HepG2 (cell line): ENCODE measurements around the gene PROM2. TPM values are rescaled to one million over a fixed set of nuclear protein-coding genes. Genes with fewer than 3 reads are reported as not detected.

Source experiments
- ATAC-seq: fragments of 200-7000 bp; cut with Tn5 transposase; 3 replicates; pipeline ENCODE4 v1.9.1; 2020; ENCODE audit warnings: mild to moderate bottlenecking, moderate library complexity
- BruUV-seq: library from RNA; stranded (reverse); fragments of 400-500 nt; replicated peaks from 2 replicates; lab custom pipeline; 2021; lab: Mats Ljungman, UMichigan
- CTCF ChIA-PET: fragments of 300-600 bp; formaldehyde crosslinking; extraction: SDS; loops from one replicate; lab custom pipeline; 2021; ENCODE audit warnings: low total read pairs, inconsistent platforms, low intra/inter-chr PET ratio; lab: Yijun Ruan, JAX
- POLR2A ChIA-PET: fragments of 350-600 bp; sonication (Branson Sonifier 250); formaldehyde crosslinking; loops from one replicate; lab custom pipeline; 2020; ENCODE audit warnings: antibody characterized with exemption, inconsistent platforms; lab: Yijun Ruan, JAX
- DNase-seq: peaks from one replicate; pipeline ENCODE4 v3.0.0-alpha.2; 2015; ENCODE audit warnings: low spot score
- FAIRE-seq: peaks from 3 replicates; lab custom pipeline; 2011; peaks lifted over from hg19 to GRCh38; lab: Jason Lieb, UNC
- H2AFZ ChIP-seq: one replicate; pipeline ENCODE4 v1.6.1; 2011; ENCODE audit warnings: low read length, inconsistent platforms
- H3K27ac ChIP-seq: fragments of 300-600 bp; 3 replicates; pipeline ENCODE4 v1.8.0; 2011; ENCODE audit warnings: mixed run types, mild to moderate bottlenecking, mixed read lengths, low read length, inconsistent platforms; ENCODE audit not compliant: insufficient read depth; ENCODE audit errors: extremely low read length
- H3K27me3 ChIP-seq, 2 experiments: fragments of 200-600 bp in 1 of 2; 2 replicates in 1 of 2; 3 replicates in 1 of 2; pipeline versions ENCODE4 v1.6.0 to v1.8.0; 2011; ENCODE audit warnings: low read length in 2 of 2, mild to moderate bottlenecking in 2 of 2, moderate library complexity in 2 of 2, inconsistent platforms in 1 of 2; ENCODE audit not compliant: insufficient read depth in 2 of 2, control insufficient read depth in 1 of 2
- H3K36me3 ChIP-seq, 2 experiments: fragments of 200-600 bp in 1 of 2; replicated peaks in 1 of 2; 2 replicates in 1 of 2; 3 replicates in 1 of 2; pipeline versions ENCODE4 v1.5.1 to v1.8.0; 2011; ENCODE audit warnings: low read length in 2 of 2, inconsistent platforms in 1 of 2; ENCODE audit not compliant: insufficient read depth in 2 of 2, control insufficient read depth in 1 of 2
- H3K4me1 ChIP-seq: 2 replicates; pipeline ENCODE4 v1.5.1; 2012; ENCODE audit warnings: low read length, inconsistent platforms; ENCODE audit not compliant: insufficient read depth
- H3K4me2 ChIP-seq: 2 replicates; pipeline ENCODE4 v1.6.0; 2011; ENCODE audit warnings: low read depth, low read length, inconsistent platforms
- H3K4me3 ChIP-seq, 3 experiments: fragments of 200-600 bp in 1 of 3; sonication (generic), shearing (Covaris generic) in 1 of 3; replicated peaks in 1 of 3; 2 replicates each; pipeline ENCODE4 v1.5.1; 2011 to 2016; ENCODE audit warnings: low read length in 3 of 3, inconsistent platforms in 2 of 3, low read depth in 2 of 3, mild to moderate bottlenecking in 2 of 3, control low read depth in 1 of 3, mixed read lengths in 1 of 3; ENCODE audit not compliant: insufficient read depth in 1 of 3
- H3K79me2 ChIP-seq: one replicate; pipeline ENCODE4 v1.6.1; 2011; ENCODE audit warnings: low read length, inconsistent platforms; ENCODE audit not compliant: insufficient read depth
- H3K9ac ChIP-seq: 2 replicates; pipeline ENCODE4 v1.6.0; 2011; ENCODE audit warnings: mild to moderate bottlenecking, low read depth, low read length, inconsistent platforms; ENCODE audit not compliant: insufficient read depth
- H3K9me3 ChIP-seq: 2 replicates; pipeline ENCODE4 v1.5.1; 2012; ENCODE audit warnings: mild to moderate bottlenecking, low read length
- H4K20me1 ChIP-seq: 2 replicates; pipeline ENCODE4 v1.6.0; 2011; ENCODE audit warnings: inconsistent platforms, mild to moderate bottlenecking, low read length, moderate library complexity; ENCODE audit not compliant: insufficient read depth
- BORCS8-MEF2B ChIP-seq: sonication (generic); formaldehyde crosslinking; IDR thresholded peaks from 2 replicates; pipeline ENCODE4 v1.8.0; 2022; ENCODE audit warnings: mild to moderate bottlenecking, missing genetic modification reagents
- GABPA ChIP-seq, 2 experiments: IDR thresholded peaks; 2 replicates each; pipeline ENCODE4 v1.6.1; 2011 to 2016; ENCODE audit warnings: low read depth in 2 of 2, low read length in 1 of 2, missing biosample characterization in 1 of 2, missing genetic modification characterization in 1 of 2
- GABPB1 ChIP-seq: IDR thresholded peaks from 2 replicates; pipeline ENCODE4 v1.6.1; 2016; ENCODE audit warnings: mild to moderate bottlenecking, missing genetic modification reagents, moderate library complexity, missing compliant biosample characterization
- KLF15 ChIP-seq: sonication (generic); formaldehyde crosslinking; IDR thresholded peaks from 2 replicates; pipeline ENCODE4 v1.8.1; 2023; ENCODE audit warnings: borderline replicate concordance, mild to moderate bottlenecking, inconsistent platforms, missing genetic modification reagents, mixed read lengths
- KLF16 ChIP-seq, 2 experiments: sonication (generic) in 1 of 2; formaldehyde crosslinking in 1 of 2; IDR thresholded peaks; 2 replicates each; pipeline versions ENCODE4 v1.6.1 to v1.8.0; 2016 to 2023; ENCODE audit warnings: missing genetic modification reagents in 2 of 2, missing compliant biosample characterization in 1 of 2
- LCORL ChIP-seq, 2 experiments: fragments of 450-650 bp in 1 of 2; sonication (generic) in 1 of 2; formaldehyde crosslinking in 1 of 2; IDR thresholded peaks; 2 replicates each; pipeline versions ENCODE4 v1.5.0 to v1.6.1; 2017 to 2020; ENCODE audit warnings: antibody characterized with exemption in 1 of 2, missing genetic modification reagents in 1 of 2
- RBAK ChIP-seq: sonication (generic); formaldehyde crosslinking; IDR thresholded peaks from 2 replicates; pipeline ENCODE4 v1.5.1; 2020; ENCODE audit warnings: mild to moderate bottlenecking, missing genetic modification reagents
- REXO4 ChIP-seq: sonication (generic); formaldehyde crosslinking; IDR thresholded peaks from 2 replicates; pipeline ENCODE4 v1.8.0; 2022; ENCODE audit warnings: missing genetic modification reagents, mild to moderate bottlenecking, borderline replicate concordance
- ZFY ChIP-seq: sonication (generic); formaldehyde crosslinking; IDR thresholded peaks from 2 replicates; pipeline ENCODE4 v1.4.0; 2020; ENCODE audit warnings: missing genetic modification reagents
- ZNF34 ChIP-seq: sonication (generic); formaldehyde crosslinking; IDR thresholded peaks from 2 replicates; pipeline ENCODE4 v1.4.0; 2020; ENCODE audit warnings: mild to moderate bottlenecking, missing genetic modification reagents, borderline replicate concordance
- WGBS: methylation state at CpG from one replicate; pipeline ENCODE4 v1.1.6; 2017; ENCODE audit warnings: low lambda C conversion rate; 5-methylcytosine and 5-hydroxymethylcytosine counted together
- in situ Hi-C: cut with HindIII; loops from 2 replicates; pipeline ENCODE4 v1.10.0; 2017; ENCODE audit warnings: low pct_unique_long_range_greater_than_20kb; ENCODE audit not compliant: extremely low pct_ligation_motif_present
- intact Hi-C: fragments of 100-400 bp; cut with micrococcal nuclease; formaldehyde crosslinking; loops from one replicate; pipeline ENCODE4 v1.10.0; 2022; ENCODE audit not compliant: unreplicated experiment
- polyA plus RNA-seq, 8 experiments: library from polyadenylated mRNA; depleted of rRNA in 3 of 8; stranded (reverse) in 7 of 8; unstranded in 1 of 8; fragments of >200 nt; fragmentation: Illumina TruSeq in 4 of 8; extraction: Trizol in 4 of 8; gene quantifications; 2 replicates each; pipeline versions ENCODE4 v1.2.1 to v1.2.3, GENCODE V29; 2011 to 2016; ENCODE audit warnings: low read depth in 4 of 8, missing spikeins in 1 of 8, mixed read lengths in 1 of 8; ENCODE audit not compliant: insufficient read depth in 1 of 8
- total RNA-seq, 5 experiments: library from RNA; depleted of rRNA; stranded (reverse); fragments of >200 nt; fragmentation: Illumina TruSeq; extraction: Trizol; gene quantifications; 2 replicates each; pipeline ENCODE4 v1.2.3, GENCODE V29; 2016; ENCODE audit warnings: low read depth in 1 of 5
- TF ChIP-seq, protein P1 (sequence below): sonication (generic); formaldehyde crosslinking; conservative IDR thresholded peaks from 2 replicates; pipeline ENCODE4 v1.4.0; 2020; ENCODE audit warnings: mild to moderate bottlenecking, missing genetic modification reagents, moderate library complexity

The PROM2 gene
- total and polyA plus RNA-seq, 2 of the 13 experiments (the other 11 are each of a cell fraction or from before 2014, with no cell fraction given) = not detected

DNA sequence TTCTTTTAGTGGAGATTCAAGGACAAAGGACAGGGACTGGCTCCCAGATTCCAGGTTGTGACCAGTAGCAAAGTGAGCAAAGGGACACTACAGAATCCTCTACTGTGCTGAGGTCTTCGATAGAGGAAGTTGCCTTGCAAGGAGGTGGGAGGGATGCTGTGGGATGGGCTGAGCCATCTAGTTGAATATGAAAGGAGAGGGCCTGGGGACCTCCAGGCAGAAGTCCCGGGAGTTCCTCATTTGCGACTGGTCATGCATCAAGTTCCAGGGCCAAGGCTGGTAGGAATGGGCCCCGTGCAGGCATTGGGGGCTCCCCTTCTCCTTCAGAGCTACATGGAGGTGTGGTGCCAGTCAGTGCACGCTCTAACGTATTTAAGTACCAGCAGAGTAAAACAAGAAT is 12.6 kb upstream of the PROM2 start:
- no peak for FAIRE-seq
- H3K4me1 ChIP-seq = no peaks in the 10 kb centered on the region
- H3K4me3 ChIP-seq = no peak overlapping the region
- no peak for TF ChIP-seq ZFY (CRISPR knock-in tag)
- ChIA-PET CTCF (no interaction called here), POLR2A (no interaction called here)
- H3K9me3 ChIP-seq = no peaks in the 10 kb centered on the region
- 8% methylated on average over 6 of the region's 6 CpGs for WGBS
- in situ Hi-C loops = no loop called here
- no TSS peak for BruUV-seq
- no peak for ATAC-seq
- H3K9ac ChIP-seq = no peak overlapping the region
- no peak overlapping the region for H2AFZ ChIP-seq
- no peaks in the 10 kb centered on the region for H3K36me3 ChIP-seq
- H3K27me3 ChIP-seq = peaks cover 1 to 25% of the 10 kb centered on the region in 2 experiments; a peak in 3 of 5 replicates
- H4K20me1 ChIP-seq = no peaks in the 10 kb centered on the region
- no peak overlapping the region for H3K4me2 ChIP-seq
- intact Hi-C loops = no loop called here
- H3K27ac ChIP-seq = no peak overlapping the region
- no peaks in the 10 kb centered on the region for H3K79me2 ChIP-seq
- no peak for DNase-seq

DNA sequence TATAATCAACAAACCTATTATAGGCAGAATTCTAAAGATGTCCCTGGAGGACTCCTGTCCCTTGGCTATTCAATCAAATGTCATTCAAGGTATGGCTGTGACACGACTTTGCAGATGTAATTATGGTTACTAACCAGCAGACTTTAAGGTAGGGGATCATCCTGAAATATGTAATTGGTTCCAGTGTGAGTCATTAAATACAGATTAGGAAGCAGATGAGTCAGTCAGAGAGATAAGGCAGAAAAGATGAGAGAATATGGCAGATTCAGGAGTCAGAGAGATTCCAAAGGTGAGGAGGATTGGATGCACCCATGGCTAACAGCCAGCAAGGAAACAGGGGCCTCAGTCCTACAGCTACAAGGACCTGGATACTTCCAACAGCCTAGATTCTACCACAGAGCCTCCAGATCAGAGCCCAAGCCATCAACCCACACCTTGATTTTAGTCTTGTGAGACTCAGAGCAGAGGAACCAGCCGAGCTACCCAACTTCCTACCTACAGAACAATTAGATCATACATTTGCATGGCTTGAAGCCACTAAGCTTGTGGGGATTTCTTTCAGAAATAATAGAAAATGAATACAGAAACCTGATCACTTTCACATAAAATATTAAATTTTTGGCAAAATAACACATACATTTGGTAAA is 11.2 kb upstream of the PROM2 start:
- ATAC-seq = no peak
- Histone ChIP-seq H3K4me3 (no peak overlapping the region), H3K9ac (no peak overlapping the region), H3K4me2 (no peak overlapping the region), H3K9me3 (no peaks in the 10 kb centered on the region), H2AFZ (no peak overlapping the region), H3K27ac (no peak overlapping the region), H3K36me3 (no peaks in the 10 kb centered on the region), H3K27me3 (peaks cover 9 to 29% of the 10 kb centered on the region in 2 experiments; a peak in 3 of 5 replicates), H4K20me1 (no peaks in the 10 kb centered on the region), H3K4me1 (no peaks in the 10 kb centered on the region), H3K79me2 (no peaks in the 10 kb centered on the region)
- no peak for DNase-seq
- CTCF ChIA-PET = no interaction called here
- in situ Hi-C loops = no loop called here
- 2% methylated on average over 2 of the region's 2 CpGs for WGBS
- intact Hi-C loops = no loop called here
- BruUV-seq = no TSS peak
- FAIRE-seq = no peak
- POLR2A ChIA-PET = no interaction called here
- TF ChIP-seq, protein P1, sequence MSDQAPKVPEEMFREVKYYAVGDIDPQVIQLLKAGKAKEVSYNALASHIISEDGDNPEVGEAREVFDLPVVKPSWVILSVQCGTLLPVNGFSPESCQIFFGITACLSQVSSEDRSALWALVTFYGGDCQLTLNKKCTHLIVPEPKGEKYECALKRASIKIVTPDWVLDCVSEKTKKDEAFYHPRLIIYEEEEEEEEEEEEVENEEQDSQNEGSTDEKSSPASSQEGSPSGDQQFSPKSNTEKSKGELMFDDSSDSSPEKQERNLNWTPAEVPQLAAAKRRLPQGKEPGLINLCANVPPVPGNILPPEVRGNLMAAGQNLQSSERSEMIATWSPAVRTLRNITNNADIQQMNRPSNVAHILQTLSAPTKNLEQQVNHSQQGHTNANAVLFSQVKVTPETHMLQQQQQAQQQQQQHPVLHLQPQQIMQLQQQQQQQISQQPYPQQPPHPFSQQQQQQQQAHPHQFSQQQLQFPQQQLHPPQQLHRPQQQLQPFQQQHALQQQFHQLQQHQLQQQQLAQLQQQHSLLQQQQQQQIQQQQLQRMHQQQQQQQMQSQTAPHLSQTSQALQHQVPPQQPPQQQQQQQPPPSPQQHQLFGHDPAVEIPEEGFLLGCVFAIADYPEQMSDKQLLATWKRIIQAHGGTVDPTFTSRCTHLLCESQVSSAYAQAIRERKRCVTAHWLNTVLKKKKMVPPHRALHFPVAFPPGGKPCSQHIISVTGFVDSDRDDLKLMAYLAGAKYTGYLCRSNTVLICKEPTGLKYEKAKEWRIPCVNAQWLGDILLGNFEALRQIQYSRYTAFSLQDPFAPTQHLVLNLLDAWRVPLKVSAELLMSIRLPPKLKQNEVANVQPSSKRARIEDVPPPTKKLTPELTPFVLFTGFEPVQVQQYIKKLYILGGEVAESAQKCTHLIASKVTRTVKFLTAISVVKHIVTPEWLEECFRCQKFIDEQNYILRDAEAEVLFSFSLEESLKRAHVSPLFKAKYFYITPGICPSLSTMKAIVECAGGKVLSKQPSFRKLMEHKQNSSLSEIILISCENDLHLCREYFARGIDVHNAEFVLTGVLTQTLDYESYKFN (CRISPR knock-in tag) = no peak
- TF ChIP-seq KLF15 (CRISPR knock-in tag) (no peak), ZNF34 (CRISPR knock-in tag) (no peak), RBAK (CRISPR knock-in tag) (no peak), BORCS8-MEF2B (no peak), ZFY (CRISPR knock-in tag) (no peak), REXO4 (CRISPR knock-in tag) (no peak), GABPB1 (no peak), LCORL (IDR thresholded peaks at IDR 0.05) (no peak), LCORL (CRISPR knock-in tag; IDR thresholded peaks at IDR 0.05) (no peak), GABPA (IDR thresholded peaks at IDR 0.05; ENCODE audit: low read depth, low read length) (no peak), GABPA (CRISPR knock-in tag; IDR thresholded peaks at IDR 0.05; ENCODE audit: low read depth) (no peak), KLF16 (CRISPR knock-in tag; IDR thresholded peaks at IDR 0.05) (no peak)
